H1 (cell line): Measurements from ENCODE around the gene ZNF69. TPM values are rescaled to one million over a fixed set of nuclear protein-coding genes. Genes with fewer than 3 reads are reported as not detected.
"Not testable (repeated sequence)": the region's sequence is repeated elsewhere in the genome, so short reads cannot be mapped to it uniquely, and the experiment has no call there.

Experiments used
- CTCF ChIA-PET: fragments of 300-600 bp; sonication (Branson Sonifier 250); formaldehyde crosslinking; loops from one replicate; lab custom pipeline; 2021; ENCODE audit not compliant: partially characterized antibody; lab: Charles Lee
- POLR2A ChIA-PET: fragments of 300-600 bp; sonication (Branson Sonifier 250); formaldehyde crosslinking; loops from one replicate; lab custom pipeline; 2021; ENCODE audit warnings: inconsistent platforms; ENCODE audit not compliant: partially characterized antibody; lab: Charles Lee
- DNase-seq, 2 experiments: peaks; one replicate each; pipeline versions ENCODE4 v3.0.0 to v3.0.0-alpha.2; 2010 to 2022; ENCODE audit warnings: low spot score in 2 of 2, low read depth in 1 of 2, mixed read lengths in 1 of 2
- FAIRE-seq: peaks from 2 replicates; lab custom pipeline; 2011; peaks lifted over from hg19 to GRCh38; lab: Jason Lieb, UNC
- H2AFZ ChIP-seq: 2 replicates; pipeline ENCODE4 v1.8.1; 2012; ENCODE audit warnings: low read length, inconsistent platforms
- H2AK5ac ChIP-seq: 2 replicates; pipeline ENCODE4 v1.6.1; 2013; ENCODE audit warnings: low read depth, low read length
- H2BK120ac ChIP-seq: replicated peaks from 2 replicates; pipeline ENCODE3; 2013; ENCODE audit warnings: low read depth, low read length, inconsistent platforms
- H2BK12ac ChIP-seq: 2 replicates; pipeline ENCODE4 v1.6.1; 2013; ENCODE audit warnings: low read depth, low read length
- H2BK15ac ChIP-seq: 2 replicates; pipeline ENCODE4 v1.6.1; 2013; ENCODE audit warnings: low read length
- H2BK20ac ChIP-seq: 2 replicates; pipeline ENCODE4 v1.6.1; 2013; ENCODE audit warnings: low read length
- H2BK5ac ChIP-seq: 2 replicates; pipeline ENCODE4 v1.6.1; 2013; ENCODE audit warnings: low read depth, low read length
- H3K14ac ChIP-seq: 2 replicates; pipeline ENCODE4 v1.6.1; 2013; ENCODE audit warnings: inconsistent platforms; ENCODE audit not compliant: insufficient read length
- H3K18ac ChIP-seq: 2 replicates; pipeline ENCODE4 v1.6.1; 2013; ENCODE audit warnings: low read length; ENCODE audit errors: extremely low read depth
- H3K23ac ChIP-seq: 2 replicates; pipeline ENCODE4 v1.6.1; 2013; ENCODE audit warnings: inconsistent platforms; ENCODE audit not compliant: insufficient read length
- H3K23me2 ChIP-seq: 2 replicates; pipeline ENCODE4 v1.6.1; 2013; ENCODE audit warnings: low read depth, low read length
- H3K27ac ChIP-seq: 2 replicates; pipeline ENCODE4 v1.6.1; 2011; ENCODE audit warnings: low read depth, low read length, inconsistent platforms
- H3K27me3 ChIP-seq, 4 experiments: replicated peaks in 1 of 4; 1 replicate in 1 of 4; 2 replicates in 3 of 4; pipeline versions ENCODE4 v1.6.1 to v1.8.1; 2011 to 2013; ENCODE audit warnings: low read length in 3 of 4, mild to moderate bottlenecking in 3 of 4, inconsistent platforms in 2 of 4, mixed read lengths in 2 of 4, moderate library complexity in 1 of 4; ENCODE audit not compliant: control insufficient read depth in 3 of 4, insufficient read depth in 3 of 4; ENCODE audit errors: extremely low read depth in 1 of 4
- H3K36me3 ChIP-seq, 4 experiments: 2 replicates each; pipeline versions ENCODE4 v1.6.1 to v1.8.1; 2011 to 2013; ENCODE audit warnings: mild to moderate bottlenecking in 4 of 4, low read length in 3 of 4, moderate library complexity in 2 of 4, control low read depth in 1 of 4, inconsistent platforms in 1 of 4; ENCODE audit not compliant: insufficient read depth in 4 of 4, control insufficient read depth in 2 of 4
- H3K4ac ChIP-seq: replicated peaks from 2 replicates; pipeline ENCODE3; 2013; ENCODE audit warnings: low read length, low read depth, mixed read lengths, inconsistent platforms; ENCODE audit not compliant: insufficient read length
- H3K4me1 ChIP-seq, 4 experiments: replicated peaks in 1 of 4; 1 replicate in 1 of 4; 2 replicates in 3 of 4; pipeline versions ENCODE4 v1.6.1 to v1.8.1; 2011 to 2013; ENCODE audit warnings: low read length in 3 of 4, inconsistent platforms in 2 of 4, mixed read lengths in 1 of 4; ENCODE audit not compliant: insufficient read depth in 4 of 4, control insufficient read depth in 3 of 4
- H3K4me2 ChIP-seq, 2 experiments: 2 replicates each; pipeline versions ENCODE4 v1.6.1 to v1.8.1; 2011 to 2013; ENCODE audit warnings: low read depth in 2 of 2, low read length in 2 of 2, control low read depth in 1 of 2, inconsistent platforms in 1 of 2, mild to moderate bottlenecking in 1 of 2; ENCODE audit not compliant: insufficient read depth in 1 of 2
- H3K4me3 ChIP-seq, 4 experiments: fragments of 200-600, 300-600 bp in 1 of 4; sonication (generic), shearing (Covaris generic), sonication (Bioruptor Twin) in 1 of 4; 2 replicates each; pipeline versions ENCODE4 v1.5.1 to v1.8.1; 2011 to 2016; ENCODE audit warnings: low read length in 4 of 4, low read depth in 3 of 4, control low read depth in 2 of 4, inconsistent platforms in 2 of 4, mild to moderate bottlenecking in 2 of 4, mixed read lengths in 1 of 4, moderate library complexity in 1 of 4; ENCODE audit not compliant: insufficient read depth in 2 of 4; ENCODE audit errors: extremely low read depth in 1 of 4
- H3K56ac ChIP-seq: replicated peaks from 2 replicates; pipeline ENCODE3; 2013; ENCODE audit warnings: low read depth, mild to moderate bottlenecking, mixed read lengths, low read length, inconsistent platforms; ENCODE audit not compliant: insufficient read length
- H3K79me1 ChIP-seq: 2 replicates; pipeline ENCODE4 v1.6.1; 2013; ENCODE audit warnings: low read depth, low read length, control low read depth
- H3K79me2 ChIP-seq, 2 experiments: 2 replicates each; pipeline versions ENCODE4 v1.6.1 to v1.8.1; 2012 to 2013; ENCODE audit warnings: low read length in 2 of 2, mild to moderate bottlenecking in 2 of 2, inconsistent platforms in 1 of 2; ENCODE audit not compliant: insufficient read depth in 2 of 2, control insufficient read depth in 1 of 2
- H3K9ac ChIP-seq, 4 experiments: replicated peaks in 1 of 4; 1 replicate in 1 of 4; 2 replicates in 3 of 4; pipeline versions ENCODE4 v1.6.1 to v1.8.1; 2011 to 2013; ENCODE audit warnings: low read depth in 3 of 4, low read length in 3 of 4, control low read depth in 2 of 4, mild to moderate bottlenecking in 2 of 4, moderate library complexity in 2 of 4, inconsistent platforms in 1 of 4; ENCODE audit errors: extremely low read depth in 1 of 4
- H3K9me3 ChIP-seq, 2 experiments: 2 replicates each; pipeline versions ENCODE4 v1.6.1 to v1.8.1; 2012 to 2013; ENCODE audit warnings: mild to moderate bottlenecking in 2 of 2, moderate library complexity in 2 of 2, control low read depth in 1 of 2, inconsistent platforms in 1 of 2, low read depth in 1 of 2, low read length in 1 of 2, mixed read lengths in 1 of 2; ENCODE audit not compliant: insufficient read depth in 2 of 2
- H4K20me1 ChIP-seq, 2 experiments: replicated peaks in 1 of 2; 2 replicates each; pipeline versions ENCODE3 to v1.8.1; 2011 to 2013; ENCODE audit warnings: inconsistent platforms in 2 of 2, low read length in 2 of 2, mild to moderate bottlenecking in 1 of 2; ENCODE audit not compliant: insufficient read depth in 2 of 2, control insufficient read depth in 1 of 2
- H4K5ac ChIP-seq: 2 replicates; pipeline ENCODE4 v1.6.1; 2013; ENCODE audit warnings: low read length, low read depth, mixed read lengths, inconsistent platforms; ENCODE audit not compliant: insufficient read length
- H4K8ac ChIP-seq: 2 replicates; pipeline ENCODE4 v1.8.0; 2013; ENCODE audit warnings: mild to moderate bottlenecking, moderate library complexity, low read length, inconsistent platforms; ENCODE audit not compliant: insufficient read depth; ENCODE audit errors: extremely low read depth
- H4K91ac ChIP-seq: replicated peaks from 2 replicates; pipeline ENCODE3; 2013; ENCODE audit warnings: low read length, mixed read lengths, inconsistent platforms; ENCODE audit not compliant: insufficient read length
- WGBS, 2 experiments: shearing (Covaris generic) in 1 of 2; methylation state at CpG; one replicate each; pipeline versions ENCODE4 v1.1.6 to v1.1.7; 2013 to 2015; ENCODE audit warnings: low lambda C conversion rate in 2 of 2, mixed read lengths in 2 of 2, inconsistent platforms in 1 of 2, low coverage in 1 of 2, missing lambda C conversion rate in 1 of 2; ENCODE audit not compliant: insufficient replicate concordance in 2 of 2, insufficient coverage in 1 of 2, insufficient read length in 1 of 2; ENCODE audit errors: extremely low coverage in 1 of 2, missing lambda C conversion rate in 1 of 2; 5-methylcytosine and 5-hydroxymethylcytosine counted together
- polyA plus RNA-seq, 7 experiments: library from polyadenylated mRNA; depleted of rRNA in 3 of 7; stranded (reverse) in 5 of 7; unstranded in 2 of 7; fragments of >200 nt in 5 of 7; fragments of 200-250 nt in 2 of 7; gene quantifications; 1 replicate in 5 of 7; 2 replicates in 1 of 7; 4 replicates in 1 of 7; pipeline versions ENCODE4 v1.2.1 to v1.2.3, GENCODE V29; 2011 to 2013; ENCODE audit warnings: missing spikeins in 2 of 7, mixed read lengths in 2 of 7
- total RNA-seq: library from RNA; stranded (reverse); fragmentation: NEBNext Ultra II Directional; extraction: Animal tissue kit (Norgen Biotek cat#: 25700); gene quantifications from 2 replicates; pipeline ENCODE4 v1.2.1, GENCODE V29; 2021

Gene ZNF69
- total and polyA plus RNA-seq, 2 of the 8 experiments (the other 6 are each of a cell fraction or from before 2014, with no cell fraction given), result 5.6 to 22.8 TPM

- H2BK120ac ChIP-seq, H2AK5ac ChIP-seq, H3K23me2 ChIP-seq, FAIRE-seq, H3K79me1 ChIP-seq, H4K5ac ChIP-seq, DNase-seq, H2BK20ac ChIP-seq, H3K18ac ChIP-seq, H2BK12ac ChIP-seq, H3K4me2 ChIP-seq, H3K27ac ChIP-seq, H4K91ac ChIP-seq, H3K36me3 ChIP-seq, H3K4ac ChIP-seq, H2BK15ac ChIP-seq, H3K9ac ChIP-seq, POLR2A ChIA-PET, H2BK5ac ChIP-seq, H3K27me3 ChIP-seq, H3K4me3 ChIP-seq, H3K56ac ChIP-seq, H3K23ac ChIP-seq, H4K20me1 ChIP-seq, CTCF ChIA-PET, H2AFZ ChIP-seq, H3K14ac ChIP-seq, H4K8ac ChIP-seq, H3K4me1 ChIP-seq: not testable (repeated sequence)
- peaks cover 0 to 16% of the 10 kb centered on the region in 2 experiments; a peak in 2 of 4 replicates for H3K79me2 ChIP-seq
- WGBS, 2 experiments, result 89% methylated on average over 3 of the region's 3 CpGs; no CpG with 5 or more reads in 1 of the 2 experiments
- H3K9me3 ChIP-seq, result peaks cover 5 to 24% of the 10 kb centered on the region in 2 experiments
These were observed 48.2 kb downstream of the ZNF69 start for GRCh38 chr19:11935829-11936228.

GRCh38 chr19:11938383-11938782 lies 50.8 kb downstream of the ZNF69 start:
- H2BK15ac ChIP-seq, FAIRE-seq, H2BK120ac ChIP-seq, CTCF ChIA-PET, H4K8ac ChIP-seq, POLR2A ChIA-PET, H2BK20ac ChIP-seq, H2BK12ac ChIP-seq, H3K23ac ChIP-seq, H3K27me3 ChIP-seq, H2AFZ ChIP-seq, DNase-seq, H2BK5ac ChIP-seq, H4K20me1 ChIP-seq, H2AK5ac ChIP-seq, H3K4me3 ChIP-seq, H4K91ac ChIP-seq, H3K23me2 ChIP-seq, H3K4ac ChIP-seq, H3K14ac ChIP-seq, H3K4me1 ChIP-seq, H3K9ac ChIP-seq, H3K18ac ChIP-seq, H4K5ac ChIP-seq, H3K27ac ChIP-seq, H3K79me1 ChIP-seq, H3K56ac ChIP-seq, H3K4me2 ChIP-seq: not testable (repeated sequence)
- 77% methylated on average over 3 of the region's 3 CpGs; no CpG with 5 or more reads in 1 of the 2 experiments for WGBS, 2 experiments
- Histone ChIP-seq H3K9me3 (peaks cover 23 to 49% of the 10 kb centered on the region in 2 experiments), H3K79me2 (peaks cover 0 to 16% of the 10 kb centered on the region in 2 experiments; a peak in 2 of 4 replicates), H3K36me3 (peaks cover 0 to 24% (median 2%) of the 10 kb centered on the region in 4 experiments; a peak in 3 of 8 replicates)
